Thyroid gland (tissue), 4 donors: Measurements from ENCODE around the gene METTL25B. TPM values are rescaled to one million over a fixed set of nuclear protein-coding genes. Genes with fewer than 3 reads are reported as not detected.

Experiments used
- DNase-seq, 2 donors: peaks; one replicate each; pipeline ENCODE4 v3.0.0-alpha.2; 2019
- H3K27ac ChIP-seq, 3 donors: fragments of 200-600 bp; sonication (generic); 1 replicate in 2 of 3; 2 replicates in 1 of 3; pipeline ENCODE4 v1.5.1; 2016 to 2019; ENCODE audit warnings: mild to moderate bottlenecking in 1 of 3, moderate library complexity in 1 of 3
- H3K27me3 ChIP-seq: fragments of 200-600 bp; sonication (generic); one replicate; pipeline ENCODE4 v1.5.1; 2019
- H3K36me3 ChIP-seq, 2 donors: fragments of 200-600 bp; sonication (generic); one replicate each; pipeline ENCODE4 v1.5.1; 2016 to 2019
- H3K4me1 ChIP-seq, 2 donors: fragments of 200-600 bp; sonication (generic); one replicate each; pipeline ENCODE4 v1.5.1; 2017 to 2019
- H3K4me3 ChIP-seq, 3 donors: fragments of 200-600 bp; sonication (generic); replicated peaks in 1 of 3; 1 replicate in 2 of 3; 2 replicates in 1 of 3; pipeline ENCODE4 v1.5.1; 2016; ENCODE audit warnings: mild to moderate bottlenecking in 1 of 3
- H3K9me3 ChIP-seq: fragments of 200-600 bp; sonication (generic); one replicate; pipeline ENCODE4 v1.5.1; 2017
- POLR2A ChIP-seq, 2 donors: fragments of 450-650 bp; IDR thresholded peaks; one replicate each; pipeline ENCODE4 v1.6.1; 2017; ENCODE audit warnings: antibody characterized with exemption in 2 of 2, mild to moderate bottlenecking in 2 of 2, moderate library complexity in 1 of 2
- WGBS, 2 donors: methylation state at CpG; one replicate each; pipeline ENCODE4 v1.1.5; 2017; 5-methylcytosine and 5-hydroxymethylcytosine counted together
- intact Hi-C: fragments of 100-400 bp; cut with DNase I; formaldehyde crosslinking; loops from one replicate; pipeline ENCODE4 v1.15.1; 2023
- total RNA-seq, 4 donors: library from RNA; depleted of rRNA; stranded (reverse); fragments of >200 nt; gene quantifications; one replicate each; pipeline ENCODE4 v1.2.3, GENCODE V29; 2016
- TF ChIP-seq, protein P1 (sequence below), 6 experiments: fragments of 200-600 bp in 3 of 6; fragments of 450-650 bp in 3 of 6; sonication (generic) in 3 of 6; IDR thresholded peaks; one replicate each; pipeline ENCODE4 v1.5.1; 2016 to 2019; ENCODE audit warnings: antibody characterized with exemption in 6 of 6, mild to moderate bottlenecking in 2 of 6, inconsistent platforms in 1 of 6, moderate library complexity in 1 of 6

Gene METTL25B
- total RNA-seq, 4 donors from 2014 or later: 15.5 to 33.4 (median 25.3) TPM

DNA sequence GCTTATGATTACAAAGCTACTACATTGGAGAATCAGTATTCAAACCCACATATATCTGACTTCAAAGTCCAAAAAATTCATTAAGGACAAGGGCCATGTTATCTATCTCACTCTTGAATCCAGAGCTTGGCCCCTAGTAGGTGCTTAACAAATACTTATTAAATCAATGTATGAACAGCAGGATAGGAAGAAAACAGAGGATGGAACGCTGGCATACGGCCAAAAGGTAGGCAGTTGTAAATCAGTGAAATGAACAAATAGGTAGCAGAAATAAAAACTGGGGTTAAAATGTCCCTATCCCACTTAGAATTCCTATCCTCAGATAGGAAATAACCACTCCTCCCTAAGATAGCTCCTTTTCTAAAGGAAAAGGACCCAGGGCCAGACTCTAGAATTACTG lies 10.6 kb downstream of the METTL25B start:
- 83 to 93% methylated on average over 2 of the region's 2 CpGs for WGBS, 2 donors
- TF ChIP-seq, protein P1, sequence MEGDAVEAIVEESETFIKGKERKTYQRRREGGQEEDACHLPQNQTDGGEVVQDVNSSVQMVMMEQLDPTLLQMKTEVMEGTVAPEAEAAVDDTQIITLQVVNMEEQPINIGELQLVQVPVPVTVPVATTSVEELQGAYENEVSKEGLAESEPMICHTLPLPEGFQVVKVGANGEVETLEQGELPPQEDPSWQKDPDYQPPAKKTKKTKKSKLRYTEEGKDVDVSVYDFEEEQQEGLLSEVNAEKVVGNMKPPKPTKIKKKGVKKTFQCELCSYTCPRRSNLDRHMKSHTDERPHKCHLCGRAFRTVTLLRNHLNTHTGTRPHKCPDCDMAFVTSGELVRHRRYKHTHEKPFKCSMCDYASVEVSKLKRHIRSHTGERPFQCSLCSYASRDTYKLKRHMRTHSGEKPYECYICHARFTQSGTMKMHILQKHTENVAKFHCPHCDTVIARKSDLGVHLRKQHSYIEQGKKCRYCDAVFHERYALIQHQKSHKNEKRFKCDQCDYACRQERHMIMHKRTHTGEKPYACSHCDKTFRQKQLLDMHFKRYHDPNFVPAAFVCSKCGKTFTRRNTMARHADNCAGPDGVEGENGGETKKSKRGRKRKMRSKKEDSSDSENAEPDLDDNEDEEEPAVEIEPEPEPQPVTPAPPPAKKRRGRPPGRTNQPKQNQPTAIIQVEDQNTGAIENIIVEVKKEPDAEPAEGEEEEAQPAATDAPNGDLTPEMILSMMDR (IDR thresholded peaks at IDR 0.05): no peak
- no peak for TF ChIP-seq POLR2A (IDR thresholded peaks at IDR 0.05)
- Histone ChIP-seq H3K4me3 (no peak overlapping the region), H3K27ac (no peak overlapping the region), H3K9me3 (no peaks in the 10 kb centered on the region), H3K27me3 (no peaks in the 10 kb centered on the region), H3K36me3 (peaks cover 16 to 20% of the 10 kb centered on the region in 2 donors), H3K4me1 (peaks cover 12 to 14% of the 10 kb centered on the region in 2 donors)
- DNase-seq: no peak
- intact Hi-C loops: no loop called here

DNA sequence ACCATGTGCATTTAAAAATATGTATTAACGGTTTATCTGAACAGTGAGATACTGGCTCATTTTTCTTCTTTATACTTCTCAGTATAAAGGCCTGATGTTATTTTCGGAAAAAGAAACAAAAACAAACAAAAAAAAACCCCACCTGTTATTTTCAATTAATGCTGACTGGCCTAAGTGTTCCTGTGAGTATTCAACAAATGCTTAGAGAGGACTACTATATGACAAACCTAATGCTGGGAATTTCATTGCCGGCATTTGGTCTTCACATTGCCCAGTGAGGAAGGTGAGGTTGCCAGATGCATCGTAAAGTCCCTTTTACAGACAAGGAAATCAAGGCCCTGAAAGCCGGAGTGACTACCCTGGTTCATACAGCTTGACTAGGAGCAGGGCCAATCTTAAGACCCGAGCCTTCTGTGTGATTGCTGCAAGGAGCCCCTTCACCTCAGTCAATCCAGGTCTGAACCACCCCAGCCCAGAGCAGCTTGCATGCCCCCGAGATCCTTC lies 12.0 kb downstream of the METTL25B start:
- intact Hi-C loops: no loop called here
- 28 to 33% methylated on average over 6 to 7 of the region's 7 CpGs for WGBS, 2 donors
- Histone ChIP-seq H3K9me3 (no peaks in the 10 kb centered on the region), H3K27ac (peak overlapping the region in 2 of 3 donors; percentile 21 to 38), H3K27me3 (no peaks in the 10 kb centered on the region), H3K4me3 (peak overlapping the region; percentile 34 to 98 (median 53)), H3K4me1 (peaks cover 12 to 14% of the 10 kb centered on the region in 2 donors), H3K36me3 (peaks cover 18 to 20% of the 10 kb centered on the region in 2 donors)
- TF ChIP-seq, protein P1 (IDR thresholded peaks at IDR 0.05): no peak
- TF ChIP-seq POLR2A (IDR thresholded peaks at IDR 0.05): no peak
- DNase-seq: no peak

DNA sequence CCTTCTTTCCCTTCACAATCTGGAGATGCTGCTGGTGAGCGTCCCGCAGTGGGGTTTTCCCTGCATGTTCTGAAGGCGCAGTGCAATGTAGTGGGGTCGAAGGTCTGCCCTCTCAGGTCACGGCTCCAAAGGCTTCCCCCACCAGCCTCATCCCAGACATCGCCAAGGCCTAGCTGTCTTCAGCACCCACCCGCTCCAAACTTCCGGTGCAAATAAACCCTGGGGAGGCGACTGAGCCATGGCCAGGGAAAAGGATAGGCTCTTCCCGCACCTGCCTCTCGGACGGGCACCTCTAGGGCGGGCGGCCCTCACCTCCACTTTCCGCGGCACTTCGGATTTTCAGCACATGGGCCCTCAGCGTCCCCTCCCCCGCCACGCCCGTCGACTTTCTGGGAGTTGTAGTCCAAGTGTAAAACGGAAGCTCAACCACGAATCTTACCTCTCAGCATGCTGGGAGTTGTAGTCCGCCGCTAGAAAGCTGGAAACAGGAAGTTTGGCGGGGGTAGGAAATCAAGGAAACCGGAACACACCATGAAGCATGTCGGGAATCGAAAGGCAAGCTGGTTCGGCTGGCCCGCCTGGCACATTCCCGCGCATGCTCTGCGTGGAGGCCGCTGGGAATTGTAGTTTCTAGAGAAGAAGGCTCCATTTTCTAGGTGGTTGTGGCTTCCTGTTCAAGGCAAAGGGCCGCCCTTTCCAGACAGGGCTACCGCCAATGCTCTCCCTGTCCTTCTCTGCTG lies 12.6 kb downstream of the METTL25B start, which contains the start of gene MRPL24:
MRPL24 (minus strand) TSS at position 348 of the 740 bp plus-strand sequence. CDS start 2,384 bp downstream, outside the sequence.
- peaks cover 18 to 19% of the 10 kb centered on the region in 2 donors for H3K4me1 ChIP-seq
- H3K36me3 ChIP-seq: peaks cover 18 to 20% of the 10 kb centered on the region in 2 donors
- WGBS, 2 donors: 1% methylated on average over 25 to 31 of the region's 38 CpGs
- TF ChIP-seq POLR2A (IDR thresholded peaks at IDR 0.05): peak in 1 of 2 donors; percentile 46
- TF ChIP-seq, protein P1 (IDR thresholded peaks at IDR 0.05): peak in 1 of 6 experiments; percentile 17
- intact Hi-C loops: no loop called here
- H3K27ac ChIP-seq: peak within 1 kb of the TSS; percentile 76 to 93 (median 87)
- peak; percentile 98 to 99 for DNase-seq
- H3K9me3 ChIP-seq: no peaks in the 10 kb centered on the region
- no peaks in the 10 kb centered on the region for H3K27me3 ChIP-seq
- peak within 1 kb of the TSS; percentile 34 to 98 (median 53) for H3K4me3 ChIP-seq

DNA sequence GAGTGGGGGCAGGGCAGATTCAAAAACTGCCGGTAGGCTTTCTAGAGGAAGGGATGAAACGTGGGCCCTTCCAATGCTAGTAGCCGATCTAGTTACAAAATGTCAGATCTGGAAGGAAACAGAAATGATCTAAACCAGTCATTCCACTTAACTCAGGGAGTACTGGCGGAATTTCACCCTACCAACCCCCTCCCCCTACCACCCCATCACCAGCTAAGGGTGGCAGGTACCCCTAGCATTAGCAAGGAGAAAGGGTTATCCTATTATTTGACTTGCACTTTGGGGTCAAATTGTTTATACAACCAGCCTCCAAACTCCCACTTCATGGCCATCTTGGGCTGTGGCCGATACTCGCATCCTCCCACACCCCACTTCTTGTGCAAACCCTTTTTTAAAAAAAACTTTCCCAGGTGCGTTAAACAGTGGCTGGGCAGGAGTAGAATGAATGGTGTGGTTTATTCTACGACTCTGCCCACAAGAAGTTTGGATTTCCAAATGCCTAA lies 13.3 kb downstream of the METTL25B start:
- Histone ChIP-seq H3K4me1 (peaks cover 25% of the 10 kb centered on the region in 2 donors), H3K27me3 (no peaks in the 10 kb centered on the region), H3K9me3 (no peaks in the 10 kb centered on the region), H3K27ac (peak overlapping the region; percentile 76 to 93 (median 87)), H3K36me3 (peaks cover 18% of the 10 kb centered on the region in 2 donors), H3K4me3 (peak overlapping the region in 1 of 3 donors; percentile 53)
- no peak for DNase-seq
- intact Hi-C loops: no loop called here
- 51 to 55% methylated on average over 8 of the region's 8 CpGs for WGBS, 2 donors
- no peak for TF ChIP-seq POLR2A (IDR thresholded peaks at IDR 0.05)
- TF ChIP-seq, protein P1 (IDR thresholded peaks at IDR 0.05): no peak

DNA sequence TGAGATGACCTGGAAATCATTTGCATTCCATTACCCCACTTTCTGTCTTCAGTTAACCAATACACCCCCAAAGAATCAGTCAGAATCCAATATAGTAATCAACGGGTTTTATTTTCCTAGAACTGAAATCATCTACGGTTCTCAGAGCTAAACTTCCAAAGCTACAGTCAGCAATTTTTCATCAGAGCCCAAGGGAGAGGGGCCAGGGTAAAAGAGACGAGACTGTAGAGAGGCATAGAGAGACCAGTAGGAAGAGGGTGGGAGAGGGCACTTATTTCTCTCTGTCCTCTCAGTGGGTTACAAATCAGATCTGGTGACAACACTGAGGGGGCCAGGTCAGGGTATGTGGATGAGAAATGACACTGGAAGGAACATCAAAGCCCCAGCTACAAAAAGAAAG lies 13.7 kb downstream of the METTL25B start:
- H3K36me3 ChIP-seq: peaks cover 13 to 18% of the 10 kb centered on the region in 2 donors
- H3K27ac ChIP-seq: peak overlapping the region in 1 of 3 donors; percentile 87
- WGBS, 2 donors: 70 to 88% methylated on average over 3 of the region's 3 CpGs
- H3K9me3 ChIP-seq: no peaks in the 10 kb centered on the region
- peaks cover 26 to 28% of the 10 kb centered on the region in 2 donors for H3K4me1 ChIP-seq
- no peaks in the 10 kb centered on the region for H3K27me3 ChIP-seq
- DNase-seq: no peak
- no peak overlapping the region for H3K4me3 ChIP-seq
- intact Hi-C loops: no loop called here
- TF ChIP-seq, protein P1 (IDR thresholded peaks at IDR 0.05): no peak
- no peak for TF ChIP-seq POLR2A (IDR thresholded peaks at IDR 0.05)
